HAP-1 (cell line): Measurements from ENCODE around the gene ADAM12.

Experiments
- DNase-seq, 2 experiments: peaks; one replicate each; pipeline ENCODE4 v3.0.0-alpha.2; 2016 to 2020; ENCODE audit warnings: low spot score in 2 of 2
- H3K27me3 ChIP-seq: fragments of 250-450 bp; sonication (Bioruptor Pico); 2 replicates; pipeline ENCODE4 v1.5.1; 2020; ENCODE audit warnings: low read depth, mild to moderate bottlenecking, moderate library complexity
- H3K36me3 ChIP-seq: fragments of 250-450 bp; sonication (Bioruptor Pico); replicated peaks from 2 replicates; pipeline ENCODE4 v1.5.1; 2020; ENCODE audit warnings: mild to moderate bottlenecking
- H3K4me1 ChIP-seq: fragments of 250-450 bp; sonication (Bioruptor Pico); 2 replicates; pipeline ENCODE4 v1.5.1; 2020; ENCODE audit warnings: mild to moderate bottlenecking
- H3K4me3 ChIP-seq: fragments of 250-450 bp; sonication (Bioruptor Pico); 2 replicates; pipeline ENCODE4 v1.5.1; 2020; ENCODE audit warnings: mild to moderate bottlenecking, moderate library complexity
- H3K9me3 ChIP-seq: fragments of 250-450 bp; sonication (Bioruptor Pico); 2 replicates; pipeline ENCODE4 v1.5.1; 2020; ENCODE audit warnings: mild to moderate bottlenecking, moderate library complexity
- in situ Hi-C: fragments of 300-500 bp; cut with MboI; formaldehyde crosslinking; loops from 3 replicates; pipeline ENCODE4 v1.14.3; 2020; ENCODE audit warnings: low sequenced_read_pairs, inconsistent platforms, mixed read lengths

The ADAM12 gene

DNA sequence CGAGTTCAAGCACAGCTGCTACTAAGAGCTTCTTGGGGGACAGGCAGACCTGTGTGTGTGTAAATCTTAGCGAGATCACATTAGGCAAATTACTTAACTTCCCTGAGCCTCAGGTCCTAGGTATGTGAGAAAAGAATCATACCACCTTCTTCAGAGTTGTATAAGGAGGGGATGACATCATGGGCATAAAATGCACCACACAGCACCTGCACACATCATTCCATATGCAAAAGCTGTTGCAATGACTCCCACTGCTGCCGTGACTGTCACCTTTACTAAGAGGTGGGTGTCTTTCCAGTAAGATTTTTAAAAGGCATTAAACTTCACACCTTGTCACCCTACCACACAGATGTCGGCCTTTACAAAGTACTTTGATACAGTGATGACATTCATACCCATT, 345.9 kb downstream of the ADAM12 start:
- H3K36me3 ChIP-seq, result no peaks in the 10 kb centered on the region
- no peaks in the 10 kb centered on the region; the same call in 1 of the 2 replicates for H3K9me3 ChIP-seq
- in situ Hi-C loops, result no loop called here
- peaks cover 17% of the 10 kb centered on the region for H3K4me1 ChIP-seq
- no peak for DNase-seq
- no peaks in the 10 kb centered on the region for H3K27me3 ChIP-seq
- H3K4me3 ChIP-seq, result no peak overlapping the region

DNA sequence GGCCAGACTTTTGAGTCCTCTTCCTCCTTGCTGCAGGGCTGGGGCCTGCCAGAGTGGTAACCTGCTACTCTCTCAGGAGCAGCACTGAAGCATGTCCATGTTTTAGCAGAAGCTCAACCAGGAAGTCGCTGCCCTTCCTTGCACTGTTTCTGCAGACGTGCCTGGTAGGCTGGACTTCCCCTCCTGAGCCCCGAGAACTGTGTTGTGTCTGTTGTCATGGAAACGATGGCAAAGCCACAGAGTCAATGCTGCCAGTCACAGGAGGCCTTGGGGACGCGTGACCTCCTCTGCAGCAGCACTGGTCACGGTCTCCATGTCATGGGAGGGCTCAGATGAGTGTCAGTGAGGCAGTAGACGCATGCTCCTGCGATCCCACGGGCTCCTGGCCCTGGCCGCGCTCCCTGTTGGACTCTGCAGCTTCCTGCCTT, 346.5 kb downstream of the ADAM12 start:
- Histone ChIP-seq H3K36me3 (no peaks in the 10 kb centered on the region), H3K4me3 (no peak overlapping the region), H3K9me3 (no peaks in the 10 kb centered on the region; the same call in 1 of the 2 replicates), H3K4me1 (peaks cover 17% of the 10 kb centered on the region), H3K27me3 (no peaks in the 10 kb centered on the region)
- in situ Hi-C loops, result no loop called here
- peak in 1 of 2 experiments; percentile 53 for DNase-seq

DNA sequence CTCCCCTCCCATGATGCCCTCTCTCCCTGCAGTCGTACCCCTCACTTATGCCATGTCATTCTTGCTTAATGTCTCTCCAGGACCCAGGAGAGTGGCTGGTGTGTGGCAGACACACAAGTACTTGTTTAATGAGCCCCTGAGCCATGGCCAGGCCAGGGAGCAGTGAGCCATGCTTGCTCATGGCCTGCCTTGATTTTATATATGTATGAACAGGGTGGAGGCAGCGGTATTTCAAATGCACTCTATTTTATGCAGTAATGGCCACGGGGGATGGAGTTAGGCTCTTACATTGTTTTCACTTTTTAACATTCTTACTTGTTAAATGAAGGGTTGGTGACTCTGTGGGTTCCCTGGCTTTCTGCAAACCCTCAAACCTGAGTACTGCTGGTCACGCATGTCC, 347.2 kb downstream of the ADAM12 start:
- Histone ChIP-seq H3K36me3 (no peaks in the 10 kb centered on the region), H3K27me3 (no peaks in the 10 kb centered on the region), H3K9me3 (no peaks in the 10 kb centered on the region), H3K4me3 (no peak overlapping the region), H3K4me1 (peaks cover 14% of the 10 kb centered on the region)
- in situ Hi-C loops, result no loop called here
- DNase-seq, result no peak

DNA sequence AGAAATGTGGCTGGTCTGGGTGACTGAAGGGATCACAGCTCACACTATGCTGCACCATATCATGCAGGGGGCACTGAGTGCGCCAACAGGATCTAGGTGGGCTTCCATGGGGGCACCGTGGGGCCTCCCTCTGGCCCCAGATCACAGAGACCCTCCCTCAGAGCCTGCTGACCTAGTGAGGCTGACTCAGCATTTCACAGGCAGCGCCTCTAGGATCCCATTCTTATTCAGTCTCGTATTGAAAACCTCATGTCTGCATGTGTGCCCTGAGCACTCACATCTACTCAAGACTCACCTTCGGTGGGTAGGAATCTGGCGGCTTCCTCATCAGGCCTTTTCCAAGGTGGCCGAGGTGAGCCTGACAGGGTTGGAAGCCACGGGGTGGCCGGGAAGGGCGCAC, 350.3 kb downstream of the ADAM12 start:
- Histone ChIP-seq H3K27me3 (no peaks in the 10 kb centered on the region), H3K4me1 (peaks cover 3% of the 10 kb centered on the region; the same call in 1 of the 2 replicates), H3K4me3 (no peak overlapping the region), H3K36me3 (no peaks in the 10 kb centered on the region), H3K9me3 (no peaks in the 10 kb centered on the region)
- in situ Hi-C loops, result no loop called here
- DNase-seq, result no peak

DNA sequence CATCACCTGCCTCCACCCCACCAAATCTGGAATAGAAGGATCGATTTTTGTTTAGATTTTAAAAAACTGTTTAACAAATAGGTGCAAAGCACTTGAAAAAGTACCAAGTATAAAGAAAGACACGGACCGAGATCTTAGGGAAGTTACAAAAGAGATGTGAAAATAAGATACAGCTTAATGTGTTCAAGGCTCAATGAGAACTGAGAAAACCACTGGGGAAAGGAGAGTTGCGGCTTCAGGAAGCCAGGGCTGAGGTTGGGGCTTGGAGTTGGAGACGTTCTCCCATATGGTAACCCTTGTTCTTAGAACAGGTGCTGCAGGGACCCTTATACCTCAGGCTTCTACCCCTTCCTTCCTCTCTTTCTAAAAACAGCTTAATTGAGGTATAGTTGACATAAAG, 351.8 kb downstream of the ADAM12 start:
- H3K4me1 ChIP-seq, result no peaks in the 10 kb centered on the region
- in situ Hi-C loops, result no loop called here
- H3K9me3 ChIP-seq, result no peaks in the 10 kb centered on the region
- no peaks in the 10 kb centered on the region for H3K27me3 ChIP-seq
- H3K36me3 ChIP-seq, result no peaks in the 10 kb centered on the region
- DNase-seq, result no peak
- no peak overlapping the region for H3K4me3 ChIP-seq

DNA sequence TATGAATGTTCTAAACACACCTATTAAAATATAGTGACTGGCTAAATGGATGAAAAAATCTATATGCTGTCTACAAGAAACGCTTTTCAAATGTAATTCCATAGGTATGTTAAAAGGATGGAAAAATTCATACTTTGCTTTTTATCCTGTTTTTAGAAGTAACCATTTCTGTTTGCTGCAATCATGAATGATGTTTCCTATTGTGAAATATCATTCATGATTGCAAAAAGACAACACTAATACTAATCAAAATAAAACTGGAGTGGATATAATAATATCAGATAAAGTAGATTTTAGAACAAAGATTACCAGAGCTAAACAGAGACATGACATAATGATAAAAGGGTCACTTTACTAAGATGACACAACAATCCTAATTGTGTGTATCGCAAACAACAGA, 353.7 kb downstream of the ADAM12 start:
- no peaks in the 10 kb centered on the region for H3K27me3 ChIP-seq

DNA sequence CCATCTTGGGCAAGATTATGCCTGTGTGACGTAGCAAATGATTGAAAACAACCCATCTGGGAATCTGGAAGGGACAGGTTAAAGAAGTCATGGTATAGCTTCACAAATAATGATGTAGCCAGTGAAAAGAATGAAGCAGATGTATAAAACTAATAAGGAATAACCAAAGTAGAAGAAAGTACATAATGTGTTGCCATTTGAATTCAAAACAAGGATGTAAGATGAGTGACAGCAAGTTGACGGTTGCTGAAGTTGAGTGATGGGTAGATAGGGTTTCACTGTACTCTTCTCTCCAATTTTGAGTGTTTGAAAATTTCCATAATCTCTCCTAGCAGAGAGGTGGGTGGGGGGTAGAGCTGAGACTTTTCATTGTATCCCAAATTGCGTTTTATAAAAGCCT, 358.3 kb downstream of the ADAM12 start:
- DNase-seq, result no peak
- Histone ChIP-seq H3K4me1 (no peaks in the 10 kb centered on the region), H3K36me3 (no peaks in the 10 kb centered on the region), H3K27me3 (no peaks in the 10 kb centered on the region), H3K4me3 (no peak overlapping the region), H3K9me3 (no peaks in the 10 kb centered on the region)
- in situ Hi-C loops, result no loop called here

More for the DNA sequence above, 353.7 kb downstream of the ADAM12 start:
- Histone ChIP-seq H3K4me1 (no peaks in the 10 kb centered on the region), H3K4me3 (no peak overlapping the region), H3K36me3 (no peaks in the 10 kb centered on the region), H3K9me3 (no peaks in the 10 kb centered on the region)
- DNase-seq, result no peak
- in situ Hi-C loops, result no loop called here

DNA sequence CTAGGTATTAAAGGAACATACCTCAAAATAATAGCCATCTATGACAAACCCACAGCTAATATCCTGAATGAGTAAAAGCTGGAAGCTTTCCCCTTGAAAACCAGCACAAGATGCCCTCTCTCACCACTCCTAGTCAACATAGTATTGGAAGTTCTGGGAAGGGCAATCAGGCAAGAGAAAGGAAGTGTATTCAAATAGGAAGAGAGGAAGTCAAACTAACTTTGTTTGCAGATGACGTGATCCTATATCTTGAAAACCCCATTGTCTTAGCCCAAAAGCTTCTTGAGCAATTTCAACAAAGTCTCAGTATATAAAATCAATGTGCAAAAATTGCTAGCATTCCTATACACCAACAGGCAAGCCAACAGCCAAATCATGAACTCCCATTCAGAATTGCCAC, 360.6 kb downstream of the ADAM12 start:
- H3K4me1 ChIP-seq, result no peaks in the 10 kb centered on the region
- in situ Hi-C loops, result no loop called here
- H3K4me3 ChIP-seq, result no peak overlapping the region
- no peaks in the 10 kb centered on the region for H3K36me3 ChIP-seq
- H3K27me3 ChIP-seq, result no peaks in the 10 kb centered on the region
- H3K9me3 ChIP-seq, result no peaks in the 10 kb centered on the region
- no peak for DNase-seq

DNA sequence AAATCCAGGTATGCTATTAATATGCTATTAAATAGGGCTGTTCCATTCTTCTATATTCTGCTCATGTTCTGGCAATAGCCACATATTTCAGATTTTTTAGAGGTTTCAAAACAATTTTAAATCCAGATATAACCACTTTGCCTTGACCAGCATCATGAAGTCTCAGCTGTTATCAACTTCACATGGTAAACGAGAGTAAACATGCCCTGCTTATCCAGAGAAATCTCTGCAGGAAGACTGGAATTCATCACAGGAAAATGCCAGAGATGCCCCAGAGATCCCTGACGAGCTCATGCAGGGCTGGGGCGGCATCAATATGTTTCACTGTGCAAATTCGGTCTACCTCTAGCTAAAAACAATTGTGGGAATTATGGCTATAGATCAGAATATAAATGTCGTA, 365.4 kb downstream of the ADAM12 start:
- H3K9me3 ChIP-seq, result no peaks in the 10 kb centered on the region
- no peaks in the 10 kb centered on the region for H3K27me3 ChIP-seq
- no peaks in the 10 kb centered on the region for H3K4me1 ChIP-seq
- in situ Hi-C loops, result no loop called here
- no peaks in the 10 kb centered on the region for H3K36me3 ChIP-seq
- H3K4me3 ChIP-seq, result no peak overlapping the region
- DNase-seq, result no peak

DNA sequence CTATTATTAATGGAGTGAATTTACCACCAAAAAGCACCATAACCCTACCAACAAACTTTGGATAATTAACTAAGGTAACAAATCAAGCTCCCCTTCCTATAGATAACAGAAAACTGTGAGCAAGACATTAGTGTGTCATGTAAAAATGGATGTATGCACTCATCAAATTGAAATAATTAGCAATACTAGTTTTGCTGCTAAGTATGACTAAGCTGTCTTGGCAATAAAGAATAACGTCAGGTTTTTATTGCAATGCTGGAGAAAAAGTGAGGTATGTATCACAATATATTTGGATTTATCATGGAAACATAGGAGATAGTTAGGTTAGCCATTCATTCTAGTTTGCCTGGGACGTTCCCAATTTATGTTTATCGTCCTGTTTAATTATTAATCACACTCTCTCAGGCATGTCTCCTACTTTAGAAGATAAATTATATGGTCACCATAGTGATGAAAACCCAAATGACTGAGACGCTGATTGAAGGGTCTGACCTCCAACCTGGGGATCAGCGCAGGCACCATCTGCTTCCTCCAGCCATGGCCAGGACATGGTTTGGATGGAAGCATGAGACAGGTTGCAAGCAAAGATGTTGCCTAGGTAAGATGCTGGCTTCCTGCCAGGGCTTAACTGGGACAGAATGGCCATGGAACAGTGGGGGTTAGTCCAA, 366.3 kb downstream of the ADAM12 start:
- no peak for DNase-seq
- Histone ChIP-seq H3K9me3 (no peaks in the 10 kb centered on the region), H3K27me3 (no peaks in the 10 kb centered on the region), H3K4me3 (no peak overlapping the region), H3K4me1 (no peaks in the 10 kb centered on the region), H3K36me3 (no peaks in the 10 kb centered on the region)
- in situ Hi-C loops, result no loop called here

DNA sequence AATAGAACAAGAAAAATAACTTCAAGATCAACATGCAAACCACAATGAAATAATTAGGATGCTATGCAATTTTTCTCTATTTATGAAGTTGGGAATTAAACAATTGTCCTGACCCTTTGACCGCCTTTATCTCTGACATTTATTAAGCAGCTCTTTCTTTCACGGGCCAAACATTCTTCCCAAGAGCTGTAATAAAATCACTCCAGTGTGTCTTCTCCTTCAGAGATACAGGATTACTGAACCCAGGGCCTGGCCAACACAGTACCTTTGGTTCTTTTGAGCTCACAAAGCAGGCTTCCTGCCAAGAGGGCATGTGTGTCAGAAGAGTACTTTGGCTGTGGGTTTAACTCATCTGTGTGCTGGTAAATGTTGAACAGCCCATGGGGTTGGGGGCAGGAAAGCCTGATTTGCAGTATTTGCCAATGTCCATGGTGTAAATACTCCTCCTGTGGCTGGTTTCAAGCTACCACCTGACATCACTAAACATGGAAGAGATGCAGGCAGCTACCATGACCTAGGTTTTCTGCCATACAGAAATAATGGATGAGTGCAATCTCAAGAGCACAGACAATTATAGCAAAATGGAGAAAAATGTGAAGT, 370.2 kb downstream of the ADAM12 start:
- DNase-seq, result no peak
- Histone ChIP-seq H3K9me3 (no peaks in the 10 kb centered on the region), H3K4me1 (peaks cover 10% of the 10 kb centered on the region), H3K4me3 (no peak overlapping the region), H3K27me3 (no peaks in the 10 kb centered on the region), H3K36me3 (no peaks in the 10 kb centered on the region)
- in situ Hi-C loops, result no loop called here

DNA sequence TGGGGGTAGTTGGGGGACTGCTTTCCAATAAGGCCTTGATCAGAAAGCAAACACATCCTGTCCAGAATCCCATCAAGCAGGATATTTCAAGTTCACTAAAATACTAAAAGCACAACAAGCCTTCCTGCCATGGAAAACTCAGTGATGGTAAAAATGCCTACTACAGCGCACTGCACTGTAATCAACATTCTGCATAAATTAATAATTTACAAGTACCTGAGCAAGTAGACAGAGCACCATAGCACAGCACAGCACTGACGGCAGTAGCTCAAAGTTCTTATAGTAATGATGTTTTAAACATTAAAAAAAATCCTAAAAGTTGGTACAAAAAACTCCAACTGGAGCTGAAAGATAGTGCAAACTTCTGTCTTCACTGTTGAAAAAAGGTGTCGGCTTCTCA, 371.4 kb downstream of the ADAM12 start:
- Histone ChIP-seq H3K27me3 (no peaks in the 10 kb centered on the region), H3K4me3 (no peak overlapping the region), H3K4me1 (peaks cover 10% of the 10 kb centered on the region), H3K36me3 (no peaks in the 10 kb centered on the region), H3K9me3 (no peaks in the 10 kb centered on the region)
- no peak for DNase-seq
- in situ Hi-C loops, result no loop called here

DNA sequence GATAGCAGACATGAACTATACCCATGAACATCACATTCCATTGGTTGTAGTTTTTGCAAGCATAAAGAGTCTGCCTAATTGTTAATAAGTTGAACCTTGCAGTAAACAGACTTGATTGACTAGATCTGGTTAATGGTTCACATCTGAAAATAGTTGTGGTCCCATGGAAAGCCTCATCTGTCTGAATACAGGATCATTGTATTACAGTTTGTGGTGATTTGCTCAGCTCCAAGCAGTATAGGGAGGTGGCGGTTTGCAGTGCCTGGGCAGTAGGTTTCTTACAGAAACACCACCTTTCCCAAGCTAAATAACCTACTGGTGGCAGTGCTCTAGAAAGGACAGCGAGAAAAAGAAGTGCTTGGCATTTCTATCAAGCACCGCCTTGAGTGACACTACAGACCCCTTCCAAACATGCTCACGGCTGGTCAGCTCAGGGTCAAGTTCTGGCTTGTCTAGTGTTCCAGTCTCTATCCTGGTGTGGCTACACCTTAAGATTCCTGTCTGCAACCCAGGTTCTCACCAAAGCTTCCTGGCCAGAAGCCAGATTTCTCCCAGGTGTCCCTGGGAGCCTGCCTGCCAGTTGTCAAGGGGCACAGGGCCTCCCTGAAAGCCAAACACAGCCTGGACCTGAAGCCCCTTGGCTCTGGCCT, 372.0 kb downstream of the ADAM12 start:
- Histone ChIP-seq H3K4me1 (peaks cover 10% of the 10 kb centered on the region), H3K36me3 (no peaks in the 10 kb centered on the region), H3K27me3 (no peaks in the 10 kb centered on the region), H3K9me3 (no peaks in the 10 kb centered on the region), H3K4me3 (no peak overlapping the region)
- in situ Hi-C loops, result no loop called here
- DNase-seq, result no peak

DNA sequence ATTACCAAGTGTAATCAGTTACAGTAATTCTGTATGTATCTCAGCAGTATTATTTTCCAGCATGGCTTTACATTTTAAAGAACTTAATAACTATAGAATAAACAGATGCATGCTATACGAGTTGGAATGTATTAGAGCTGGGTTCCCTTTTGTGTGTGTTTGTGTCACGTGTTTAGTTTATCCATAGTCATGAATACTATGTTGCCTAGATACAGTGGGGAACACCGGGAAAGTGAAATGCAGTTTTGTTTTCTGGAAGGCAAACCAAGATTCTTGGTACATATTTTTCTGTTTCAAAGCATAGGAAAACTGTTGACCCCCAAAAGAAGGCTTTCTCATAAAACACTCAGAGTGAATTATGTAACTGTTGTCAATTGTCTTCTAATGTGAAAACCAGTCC, 372.9 kb downstream of the ADAM12 start:
- Histone ChIP-seq H3K9me3 (no peaks in the 10 kb centered on the region), H3K4me3 (no peak overlapping the region), H3K36me3 (no peaks in the 10 kb centered on the region), H3K4me1 (peaks cover 10% of the 10 kb centered on the region), H3K27me3 (no peaks in the 10 kb centered on the region)
- in situ Hi-C loops, result no loop called here
- peak in 1 of 2 experiments; percentile 25 for DNase-seq
